Pons (tissue), 1 donor: Measurements from ENCODE around the gene TGFB2.

Experiments
- DNase-seq: peaks from one replicate; pipeline ENCODE4 v3.0.0-alpha.2; 2016; ENCODE audit warnings: low spot score

The TGFB2 gene

DNA sequence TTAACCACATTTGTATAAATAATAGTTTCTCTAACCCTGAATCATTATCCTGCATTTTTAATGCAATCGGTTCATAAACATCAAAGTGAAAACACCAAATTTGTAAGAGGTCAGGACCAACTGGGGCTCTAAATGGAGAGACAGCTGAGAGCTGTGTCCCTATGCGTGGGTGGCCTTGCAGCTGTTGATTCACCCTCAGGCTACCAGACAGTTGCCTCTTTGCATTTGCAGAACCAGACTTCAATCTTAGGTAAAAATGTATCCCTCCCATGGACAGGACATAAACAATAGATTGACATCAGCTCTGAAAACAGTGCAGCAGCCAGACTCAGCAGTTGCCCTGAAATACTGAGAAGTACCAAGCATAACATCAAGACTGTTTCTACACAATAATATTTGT is 8.8 kb upstream of the TGFB2 start:
- no peak for DNase-seq

DNA sequence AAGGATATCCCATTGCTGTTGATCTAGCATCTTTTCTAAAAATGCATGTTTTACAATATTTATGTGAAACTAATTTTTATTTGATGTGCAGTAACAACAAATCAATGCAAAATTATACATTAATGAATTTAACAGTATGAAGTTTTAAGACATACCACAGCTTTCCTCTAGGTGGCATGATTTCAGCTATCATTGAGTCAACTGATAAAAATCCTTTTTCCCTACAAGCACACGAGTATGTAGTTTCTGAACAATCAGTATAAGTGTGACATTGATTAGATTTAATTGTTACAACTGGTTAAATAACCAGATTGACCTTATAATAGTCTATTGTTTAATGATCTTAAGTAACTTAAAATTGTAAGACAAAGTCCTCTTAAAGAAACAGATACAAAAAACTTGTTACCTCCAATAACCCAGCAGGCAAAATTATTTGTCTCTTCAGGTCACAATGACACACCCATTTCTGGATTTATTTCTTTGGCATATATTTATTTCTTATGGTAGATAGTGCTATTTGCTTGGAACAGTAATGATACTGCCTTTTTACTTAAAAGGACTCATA is 5.8 kb upstream of the TGFB2 start:
- peak; percentile 70 for DNase-seq

DNA sequence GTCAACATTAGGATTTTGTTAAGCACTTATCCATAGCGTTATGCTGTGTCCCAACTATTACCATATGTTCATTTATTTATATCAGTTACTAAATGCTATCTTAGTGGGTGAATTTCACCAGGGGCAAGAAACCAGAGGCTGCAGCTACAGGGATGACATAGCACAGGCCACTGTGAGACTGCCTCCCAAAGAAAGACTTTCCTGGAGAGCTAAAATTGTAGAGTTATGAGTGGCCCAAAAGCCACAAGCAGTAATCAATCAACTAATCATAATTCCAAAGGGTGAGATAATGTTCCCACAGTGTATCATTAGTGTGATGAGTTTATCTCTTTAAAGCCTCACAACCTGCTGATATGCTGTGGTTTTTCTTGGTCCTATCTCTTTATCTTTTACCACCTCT is 3.8 kb upstream of the TGFB2 start:
- no peak for DNase-seq

DNA sequence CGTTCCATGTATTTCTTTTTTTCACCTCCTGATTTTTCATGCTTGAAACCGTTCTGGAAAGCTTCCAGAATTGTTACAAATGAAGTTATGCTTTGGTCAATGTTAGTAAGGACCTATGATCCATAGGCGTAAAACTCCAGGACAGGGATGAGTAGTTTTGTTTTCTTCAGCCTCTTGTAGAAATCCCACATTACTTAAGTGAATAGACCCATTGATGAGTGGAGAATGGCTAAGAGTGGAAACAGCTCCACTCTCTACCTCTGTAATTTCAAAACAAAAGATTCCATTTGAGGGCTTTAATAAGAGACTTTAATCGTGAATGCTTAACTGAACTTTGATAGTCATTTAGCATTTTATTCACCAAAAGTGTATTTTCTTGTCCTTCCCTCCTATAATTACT is 3.0 kb upstream of the TGFB2 start:
- DNase-seq, result no peak

DNA sequence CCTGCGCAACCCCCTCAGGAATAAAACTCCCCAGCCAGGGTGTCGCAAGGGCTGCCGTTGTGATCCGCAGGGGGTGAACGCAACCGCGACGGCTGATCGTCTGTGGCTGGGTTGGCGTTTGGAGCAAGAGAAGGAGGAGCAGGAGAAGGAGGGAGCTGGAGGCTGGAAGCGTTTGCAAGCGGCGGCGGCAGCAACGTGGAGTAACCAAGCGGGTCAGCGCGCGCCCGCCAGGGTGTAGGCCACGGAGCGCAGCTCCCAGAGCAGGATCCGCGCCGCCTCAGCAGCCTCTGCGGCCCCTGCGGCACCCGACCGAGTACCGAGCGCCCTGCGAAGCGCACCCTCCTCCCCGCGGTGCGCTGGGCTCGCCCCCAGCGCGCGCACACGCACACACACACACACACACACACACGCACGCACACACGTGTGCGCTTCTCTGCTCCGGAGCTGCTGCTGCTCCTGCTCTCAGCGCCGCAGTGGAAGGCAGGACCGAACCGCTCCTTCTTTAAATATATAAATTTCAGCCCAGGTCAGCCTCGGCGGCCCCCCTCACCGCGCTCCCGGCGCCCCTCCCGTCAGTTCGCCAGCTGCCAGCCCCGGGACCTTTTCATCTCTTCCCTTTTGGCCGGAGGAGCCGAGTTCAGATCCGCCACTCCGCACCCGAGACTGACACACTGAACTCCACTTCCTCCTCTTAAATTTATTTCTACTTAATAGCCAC is 696 bp downstream of the TGFB2 start:
- no peak for DNase-seq

DNA sequence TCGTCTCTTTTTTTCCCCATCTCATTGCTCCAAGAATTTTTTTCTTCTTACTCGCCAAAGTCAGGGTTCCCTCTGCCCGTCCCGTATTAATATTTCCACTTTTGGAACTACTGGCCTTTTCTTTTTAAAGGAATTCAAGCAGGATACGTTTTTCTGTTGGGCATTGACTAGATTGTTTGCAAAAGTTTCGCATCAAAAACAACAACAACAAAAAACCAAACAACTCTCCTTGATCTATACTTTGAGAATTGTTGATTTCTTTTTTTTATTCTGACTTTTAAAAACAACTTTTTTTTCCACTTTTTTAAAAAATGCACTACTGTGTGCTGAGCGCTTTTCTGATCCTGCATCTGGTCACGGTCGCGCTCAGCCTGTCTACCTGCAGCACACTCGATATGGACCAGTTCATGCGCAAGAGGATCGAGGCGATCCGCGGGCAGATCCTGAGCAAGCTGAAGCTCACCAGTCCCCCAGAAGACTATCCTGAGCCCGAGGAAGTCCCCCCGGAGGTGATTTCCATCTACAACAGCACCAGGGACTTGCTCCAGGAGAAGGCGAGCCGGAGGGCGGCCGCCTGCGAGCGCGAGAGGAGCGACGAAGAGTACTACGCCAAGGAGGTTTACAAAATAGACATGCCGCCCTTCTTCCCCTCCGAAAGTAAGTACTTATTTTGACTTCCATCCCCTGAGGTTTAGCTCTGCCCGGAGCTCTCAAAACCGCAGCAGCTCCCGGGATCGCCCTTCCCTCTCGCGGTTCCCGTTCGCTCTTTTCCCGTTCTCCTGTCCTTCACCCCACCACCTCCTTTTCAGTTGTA is 1.5 kb downstream of the TGFB2 start:
- no peak for DNase-seq

DNA sequence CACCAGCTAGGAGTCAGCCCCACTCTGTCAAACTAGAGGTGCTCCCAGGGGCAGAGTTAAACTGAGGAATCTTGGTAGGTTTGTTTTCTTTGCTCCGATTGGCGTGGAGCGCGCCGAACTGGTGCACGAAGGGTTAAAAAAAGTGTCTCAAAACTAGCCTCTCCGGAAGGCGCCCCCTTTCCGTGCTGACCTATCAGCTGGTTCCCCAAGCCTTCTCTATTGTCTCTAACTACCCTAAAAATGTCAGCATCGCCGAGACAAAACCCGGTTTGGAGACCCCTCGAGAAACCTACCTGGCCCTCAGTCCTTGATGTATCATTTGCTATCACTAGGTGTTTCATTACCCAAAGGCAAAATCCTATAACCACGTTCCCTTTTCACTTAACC is 2.2 kb downstream of the TGFB2 start:
- DNase-seq, result no peak

DNA sequence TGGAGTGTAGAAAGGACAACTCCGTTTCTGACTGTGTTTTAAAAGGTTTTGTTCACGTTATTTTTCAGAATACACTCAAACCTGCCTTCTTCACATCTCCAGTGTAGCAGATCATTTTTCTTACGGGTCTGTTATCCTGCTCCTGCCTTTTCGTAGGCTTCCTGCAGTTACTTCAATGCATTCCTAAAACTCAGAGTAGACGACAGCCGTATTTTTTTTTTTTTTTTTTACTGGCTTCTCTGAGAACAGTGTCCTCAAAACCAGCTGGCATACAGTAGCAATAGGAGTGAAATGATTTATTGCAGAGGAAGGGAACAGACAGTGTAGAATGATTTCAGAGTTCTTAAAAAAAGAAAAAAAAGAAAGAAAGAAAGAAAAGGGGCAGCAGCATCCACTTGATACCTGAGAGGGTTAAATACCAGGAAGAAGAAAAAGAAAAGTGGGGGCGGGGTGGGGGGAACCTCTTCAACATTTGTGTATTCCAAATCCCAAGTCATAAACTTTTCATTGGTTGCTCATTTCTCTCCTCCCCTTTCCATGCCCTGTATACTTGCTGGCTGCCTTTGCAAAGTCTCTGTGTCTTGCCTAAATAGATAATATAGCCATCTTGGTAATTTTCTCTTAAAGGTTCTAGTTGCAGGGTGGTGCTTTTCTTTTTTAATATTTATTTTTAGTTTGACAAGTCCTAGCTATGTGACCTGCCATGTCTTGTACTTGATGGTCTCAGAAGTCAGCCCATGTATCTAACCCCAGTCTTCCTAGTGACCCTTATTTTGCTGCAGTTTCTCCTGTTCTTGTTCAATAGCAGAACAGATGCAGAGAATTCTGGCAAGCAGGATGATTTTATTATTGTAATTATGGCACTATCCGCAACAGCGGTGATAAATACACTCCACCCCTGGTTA is 2.8 kb downstream of the TGFB2 start:
- peak; percentile 36 for DNase-seq

DNA sequence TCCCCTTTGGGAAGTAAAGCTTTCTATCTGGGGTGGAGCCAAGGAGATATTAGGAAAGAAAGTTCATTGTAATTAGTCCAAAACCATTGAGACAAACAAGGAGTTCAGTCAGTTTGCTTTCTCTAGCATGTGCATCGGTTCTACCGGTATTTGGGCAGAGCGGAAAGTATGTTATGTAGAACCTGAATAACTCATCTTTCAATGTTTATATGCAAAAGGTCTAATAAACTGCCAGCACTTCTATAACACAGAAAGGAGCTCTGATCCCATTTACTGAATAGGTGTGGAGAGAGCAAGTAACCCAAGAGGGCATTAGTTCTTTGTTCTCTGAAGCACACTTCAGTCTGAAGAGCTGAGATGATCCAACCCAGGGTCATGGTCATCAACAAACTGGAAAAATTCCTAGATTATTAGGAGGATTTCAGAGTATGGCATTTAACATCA is 3.5 kb downstream of the TGFB2 start:
- no peak for DNase-seq

DNA sequence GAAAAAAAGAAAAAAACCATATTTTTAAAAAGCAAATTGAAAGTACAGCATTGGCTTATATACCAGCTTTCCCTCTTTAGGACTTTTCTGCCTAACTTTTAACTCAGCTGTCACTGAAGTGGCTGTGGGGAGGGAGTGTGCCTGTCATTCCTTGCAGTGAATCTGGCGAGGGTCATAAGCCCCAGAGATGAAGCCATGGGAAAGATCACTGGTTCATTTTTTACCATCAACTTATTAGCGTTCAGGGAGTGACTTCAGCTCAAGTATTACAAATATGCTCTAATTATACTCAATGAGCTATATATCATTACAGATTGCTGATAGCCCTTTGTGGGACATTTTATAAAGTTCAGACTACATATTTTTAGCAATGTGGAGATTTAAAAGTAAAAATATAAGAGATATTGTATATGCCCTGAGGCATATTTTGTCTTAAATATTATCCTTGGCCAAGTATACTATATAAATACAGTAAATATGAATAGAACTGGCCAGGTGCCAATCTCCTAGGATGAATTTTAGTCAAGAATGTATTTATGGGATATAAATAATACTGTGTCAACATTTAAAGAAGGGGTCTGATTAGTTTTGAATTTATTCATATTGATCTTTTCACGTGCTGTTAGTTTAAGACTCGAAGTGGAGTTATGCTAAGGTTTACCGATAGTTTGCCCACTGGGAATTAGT is 4.4 kb downstream of the TGFB2 start:
- DNase-seq, result no peak

DNA sequence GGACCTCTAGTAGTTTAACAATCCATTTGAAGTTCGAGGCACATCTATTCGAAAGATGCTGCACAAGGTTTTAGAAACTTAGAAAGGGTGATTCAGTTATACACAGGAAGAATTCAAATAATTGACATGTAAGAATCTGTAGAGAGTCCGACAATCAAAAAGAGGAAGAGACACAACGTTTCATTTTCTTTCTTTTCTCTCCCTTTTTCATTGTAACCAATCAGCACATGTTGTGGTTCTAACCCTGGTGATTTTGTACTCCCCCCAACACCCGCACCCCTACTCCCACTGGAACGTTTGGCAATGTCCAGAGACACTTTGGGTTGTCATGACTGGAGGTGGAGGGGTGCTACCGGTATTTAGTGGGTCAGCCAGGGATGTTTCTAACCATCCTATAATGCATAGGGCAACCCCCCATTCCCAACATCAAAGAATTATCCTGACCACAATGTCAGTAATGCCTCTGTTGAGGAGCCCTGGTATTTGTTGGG is 4.9 kb downstream of the TGFB2 start:
- DNase-seq, result no peak

DNA sequence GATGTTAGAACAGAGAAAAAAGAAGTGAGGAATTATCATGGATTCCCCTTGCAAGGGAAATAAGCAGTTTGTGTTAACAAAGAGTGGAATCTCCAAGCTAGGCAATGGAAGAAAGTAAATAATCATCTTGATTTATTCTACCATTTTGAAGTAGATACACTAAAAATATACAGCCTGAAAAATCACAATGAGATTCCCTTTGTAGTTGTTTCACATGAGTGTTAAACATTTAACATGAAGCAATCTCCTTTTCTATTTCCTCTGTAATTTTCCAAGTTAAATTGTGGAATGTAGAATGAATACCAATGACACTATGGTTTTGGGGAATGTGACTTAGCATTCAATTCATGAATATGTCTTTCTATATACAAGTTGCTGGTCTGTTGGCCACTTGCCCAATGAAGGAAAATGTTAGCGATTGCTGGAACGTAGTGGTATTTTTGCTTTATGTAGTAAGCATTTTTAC is 5.7 kb downstream of the TGFB2 start:
- no peak for DNase-seq

DNA sequence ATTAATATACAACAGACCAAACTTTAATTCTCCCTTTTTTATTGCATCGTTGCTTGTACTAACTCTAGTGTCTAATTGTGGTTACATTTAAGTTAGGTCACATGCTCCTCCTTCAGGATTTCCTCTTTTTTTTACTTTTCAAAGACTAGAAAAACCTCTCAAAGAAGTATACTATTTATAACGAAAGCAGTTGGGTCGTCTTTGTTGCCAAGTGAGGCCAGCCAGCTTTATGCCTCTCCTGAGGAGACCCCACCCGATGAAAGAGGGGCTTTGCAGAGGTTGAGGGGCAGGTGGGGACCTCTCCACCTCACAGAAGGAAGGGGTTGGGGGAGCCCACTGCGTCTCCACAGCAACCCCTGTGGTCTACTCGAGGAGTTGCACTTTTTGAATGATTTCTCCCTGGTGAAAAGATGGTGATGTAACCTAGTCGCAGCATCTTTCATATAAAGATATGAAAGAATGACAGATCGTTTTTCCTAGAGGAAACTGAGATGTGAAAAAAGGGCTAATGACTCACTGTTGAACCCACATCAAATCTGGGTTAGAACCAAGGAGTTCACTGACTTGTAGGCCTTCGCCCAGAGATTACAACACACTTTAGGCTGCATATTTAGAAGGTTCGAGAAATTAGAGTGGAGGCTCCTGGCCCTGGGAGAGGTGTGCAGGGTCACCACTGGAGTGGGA is 6.4 kb downstream of the TGFB2 start:
- peak; percentile 46 for DNase-seq

DNA sequence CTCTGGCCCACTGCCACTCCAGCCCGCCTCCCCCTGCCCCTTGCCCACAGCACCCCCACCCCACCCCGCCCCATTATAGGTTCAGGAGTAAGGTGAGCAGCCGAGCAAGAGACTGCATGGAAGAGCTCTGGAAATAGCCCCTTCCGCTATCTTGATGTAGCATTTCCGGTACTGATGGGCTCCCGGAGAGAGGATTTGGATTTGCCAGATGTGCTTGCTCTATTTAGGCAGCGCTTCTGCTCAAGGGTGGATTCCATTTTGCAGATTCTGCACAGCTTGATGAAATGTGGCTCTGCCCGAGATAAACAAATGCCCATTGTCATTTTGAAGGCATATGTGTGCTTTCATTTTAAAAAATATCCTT is 6.9 kb downstream of the TGFB2 start:
- no peak for DNase-seq

DNA sequence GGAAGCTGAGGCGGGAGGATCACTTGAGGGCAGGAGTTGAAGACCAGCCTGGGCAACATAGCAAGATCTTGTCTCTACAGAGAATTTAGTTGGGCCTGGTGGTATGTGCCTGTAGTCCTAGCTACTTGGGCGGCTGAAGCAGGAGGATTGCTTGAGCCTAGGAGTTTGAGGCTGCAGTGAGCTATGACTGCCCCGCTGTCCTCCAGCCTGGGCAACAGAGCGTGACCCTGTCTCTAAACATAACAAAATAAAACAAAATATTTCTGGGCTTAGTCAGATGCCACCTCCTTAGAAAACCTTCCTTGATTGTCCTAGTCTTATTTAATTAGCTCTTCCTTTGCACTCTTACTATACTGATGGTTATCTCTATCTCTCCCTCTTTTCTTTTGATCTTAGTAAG is 8.5 kb downstream of the TGFB2 start:
- no peak for DNase-seq

DNA sequence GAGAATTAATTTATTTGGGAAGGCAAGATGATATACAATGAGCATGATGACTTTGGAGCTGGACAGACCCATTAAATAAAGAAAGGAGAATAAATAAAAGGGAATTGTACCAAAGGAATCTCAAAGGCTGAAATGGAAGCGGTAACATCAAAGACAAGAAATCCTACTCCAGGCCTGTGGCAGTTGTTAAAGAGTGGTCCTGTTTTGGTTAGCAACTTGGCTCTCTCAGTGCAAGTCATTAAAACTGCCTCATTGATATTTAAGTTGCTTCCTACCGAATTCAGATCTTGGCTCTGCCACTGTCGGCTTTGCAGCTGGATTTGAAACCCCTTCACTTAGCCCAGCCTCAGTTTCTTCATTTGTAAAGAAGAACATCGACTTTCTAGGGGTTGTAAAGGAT is 10.1 kb downstream of the TGFB2 start:
- no peak for DNase-seq

DNA sequence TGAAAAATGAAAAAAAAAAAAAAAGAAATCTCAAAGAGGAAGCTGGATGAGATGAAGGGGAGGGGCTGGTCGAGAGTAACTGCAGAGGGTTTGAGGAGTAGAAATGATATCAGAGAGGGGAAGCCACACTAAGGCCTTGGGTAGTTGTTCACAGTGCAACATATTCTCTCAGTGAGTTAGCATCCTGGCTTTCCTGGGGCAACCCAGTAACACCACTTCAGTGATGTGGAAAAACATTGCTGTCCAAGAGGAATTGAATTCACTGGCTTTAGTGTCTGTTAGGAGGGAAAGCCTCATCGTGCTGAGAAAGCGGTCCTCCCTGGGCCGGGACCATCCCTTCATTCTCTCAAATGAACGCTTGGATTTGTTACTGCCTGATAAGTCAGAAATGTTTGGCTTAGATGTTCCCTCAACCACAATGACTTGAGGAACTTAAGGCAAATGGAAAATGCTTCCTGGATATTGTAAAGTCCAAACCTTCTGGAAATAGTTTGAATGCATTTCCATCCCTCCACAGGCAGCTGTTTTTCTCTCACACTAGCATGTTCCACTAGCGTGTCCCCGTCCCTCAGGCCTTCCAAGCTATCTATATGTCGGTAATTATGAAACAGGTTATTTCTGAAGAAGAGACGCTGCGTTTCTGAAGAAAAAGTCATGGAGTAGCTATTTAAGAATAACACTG is 12.2 kb downstream of the TGFB2 start:
- no peak for DNase-seq

DNA sequence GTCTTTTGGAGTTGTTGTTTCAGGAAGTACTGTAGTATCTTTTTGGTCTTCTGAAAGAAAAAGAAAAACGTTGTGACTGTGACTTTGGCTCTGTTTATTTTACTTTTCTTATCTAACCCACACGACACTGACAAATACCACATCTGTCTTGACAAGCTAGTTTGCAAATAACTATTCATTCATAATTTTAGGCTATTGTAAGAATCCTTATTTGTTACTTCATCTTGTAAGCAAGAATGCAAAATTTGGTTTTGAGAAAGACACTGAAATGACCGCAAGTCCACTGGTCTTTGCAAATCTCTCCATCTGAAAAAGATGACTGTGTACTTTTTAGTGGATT is 12.7 kb downstream of the TGFB2 start:
- DNase-seq, result no peak

DNA sequence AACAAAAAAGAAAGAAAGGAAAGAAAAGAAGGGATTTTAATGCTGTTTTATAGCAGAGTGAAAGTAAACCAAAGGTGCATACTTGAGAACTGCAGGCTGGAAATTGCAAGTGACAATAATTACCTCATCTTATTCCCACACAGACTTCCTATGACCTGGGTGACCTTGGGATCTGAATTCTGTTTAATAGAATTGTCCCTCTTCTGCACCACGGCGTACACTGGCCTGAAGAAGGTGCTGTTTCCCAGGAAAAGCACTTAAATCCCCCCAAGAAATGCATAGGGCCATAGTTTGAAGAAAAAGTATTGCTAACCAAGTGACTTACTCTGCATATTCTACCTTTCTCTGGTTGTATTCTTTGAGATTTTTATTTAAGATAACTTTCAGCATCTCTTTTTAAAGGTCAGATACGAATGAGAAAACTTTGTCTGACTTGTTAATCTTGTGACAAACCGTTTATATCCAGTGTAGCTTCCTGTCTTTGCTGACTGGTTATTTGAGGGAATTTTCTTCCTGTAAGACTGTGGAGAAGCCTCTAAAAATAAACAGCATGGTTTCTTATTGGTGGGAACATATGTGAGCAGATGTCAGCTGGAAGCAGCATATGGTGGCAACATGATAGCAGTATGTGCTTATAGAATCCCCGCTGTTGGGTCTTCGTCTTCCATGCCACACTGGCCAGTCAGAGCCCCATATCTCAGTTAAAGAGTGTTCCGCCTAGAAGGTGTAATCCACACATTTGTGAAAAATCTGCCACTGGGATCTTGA is 16.3 kb downstream of the TGFB2 start:
- peak; percentile 46 for DNase-seq
